IMR-90 (cell line): ENCODE data around the gene IL13RA1. TPM values are rescaled to one million over a fixed set of nuclear protein-coding genes. Genes with fewer than 3 reads are reported as not detected.

Source experiments
- ATAC-seq: fragments of 200-7000 bp; cut with Tn5 transposase; 2 replicates; pipeline ENCODE4 v1.9.1; 2020; ENCODE audit warnings: low read depth, mild to moderate bottlenecking, moderate library complexity
- BruUV-seq: library from RNA; stranded (reverse); fragments of 400-500 nt; replicated peaks from 2 replicates; lab custom pipeline; 2021; lab: Mats Ljungman, UMichigan
- CTCF ChIA-PET: fragments of 300-600 bp; formaldehyde crosslinking; extraction: SDS; loops from one replicate; lab custom pipeline; 2021; ENCODE audit warnings: antibody characterized with exemption; lab: Yijun Ruan, JAX
- POLR2A ChIA-PET: fragments of 300-600 bp; sonication (Branson Sonifier 250); formaldehyde crosslinking; loops from one replicate; lab custom pipeline; 2022; ENCODE audit warnings: antibody characterized with exemption; ENCODE audit not compliant: unreplicated experiment; lab: Charles Lee
- DNase-seq: peaks from one replicate; pipeline ENCODE4 v3.0.0; 2013
- H2AFZ ChIP-seq: replicated peaks from 2 replicates; pipeline ENCODE3; 2013; ENCODE audit warnings: low read length, mild to moderate bottlenecking; ENCODE audit not compliant: poor library complexity
- H2AK5ac ChIP-seq: 2 replicates; pipeline ENCODE4 v1.6.1; 2013; ENCODE audit warnings: low read depth, low read length, inconsistent platforms
- H2AK9ac ChIP-seq: replicated peaks from 2 replicates; pipeline ENCODE3; 2013; ENCODE audit warnings: mild to moderate bottlenecking, low read depth, low read length, moderate library complexity; ENCODE audit not compliant: poor library complexity
- H2BK120ac ChIP-seq: 2 replicates; pipeline ENCODE4 v1.6.1; 2013; ENCODE audit warnings: low read depth, low read length, inconsistent platforms
- H2BK15ac ChIP-seq: 3 replicates; pipeline ENCODE4 v1.6.1; 2013; ENCODE audit warnings: low read depth, low read length, inconsistent platforms
- H2BK20ac ChIP-seq: 2 replicates; pipeline ENCODE4 v1.6.1; 2013; ENCODE audit warnings: low read depth, mild to moderate bottlenecking, inconsistent platforms, low read length, moderate library complexity
- H2BK5ac ChIP-seq: 2 replicates; pipeline ENCODE4 v1.6.1; 2013; ENCODE audit warnings: mild to moderate bottlenecking, low read depth, low read length, inconsistent platforms; ENCODE audit not compliant: poor library complexity, severe bottlenecking
- H3K14ac ChIP-seq: replicated peaks from 2 replicates; pipeline ENCODE4 v1.6.1; 2013; ENCODE audit warnings: low read depth, low read length, inconsistent platforms
- H3K18ac ChIP-seq: 2 replicates; pipeline ENCODE4 v1.6.1; 2013; ENCODE audit warnings: low read depth, low read length, control low read depth
- H3K23ac ChIP-seq: 2 replicates; pipeline ENCODE4 v1.6.1; 2013; ENCODE audit warnings: low read depth, low read length, inconsistent platforms
- H3K27ac ChIP-seq: 2 replicates; pipeline ENCODE4 v1.5.1; 2013; ENCODE audit warnings: mild to moderate bottlenecking, control low read depth, low read length; ENCODE audit not compliant: insufficient read depth
- H3K27me3 ChIP-seq: 2 replicates; pipeline ENCODE4 v1.6.1; 2013; ENCODE audit warnings: low read length; ENCODE audit not compliant: control insufficient read depth, insufficient read depth
- H3K36me3 ChIP-seq: 2 replicates; pipeline ENCODE4 v1.6.1; 2013; ENCODE audit warnings: low read length, mixed read lengths; ENCODE audit not compliant: control insufficient read depth, insufficient read depth
- H3K4ac ChIP-seq: 2 replicates; pipeline ENCODE4 v1.6.1; 2013; ENCODE audit warnings: low read depth, low read length, inconsistent platforms
- H3K4me1 ChIP-seq: 2 replicates; pipeline ENCODE4 v1.6.1; 2013; ENCODE audit warnings: low read length, mixed read lengths; ENCODE audit not compliant: control insufficient read depth, insufficient read depth
- H3K4me2 ChIP-seq: 2 replicates; pipeline ENCODE4 v1.6.1; 2013; ENCODE audit warnings: low read depth, mild to moderate bottlenecking, control low read depth, low read length, moderate library complexity
- H3K4me3 ChIP-seq: 2 replicates; pipeline ENCODE4 v1.5.1; 2013; ENCODE audit warnings: low read depth, mild to moderate bottlenecking, control low read depth, low read length, moderate library complexity; ENCODE audit not compliant: insufficient read depth
- H3K56ac ChIP-seq: 2 replicates; pipeline ENCODE4 v1.6.1; 2013; ENCODE audit warnings: low read length, inconsistent platforms; ENCODE audit not compliant: insufficient read depth; ENCODE audit errors: extremely low read depth
- H3K79me1 ChIP-seq, 2 experiments: 2 replicates each; pipeline ENCODE4 v1.6.1; 2013; ENCODE audit warnings: low read length in 2 of 2, inconsistent platforms in 1 of 2, low read depth in 1 of 2
- H3K9ac ChIP-seq: 2 replicates; pipeline ENCODE4 v1.6.1; 2013; ENCODE audit warnings: low read depth, low read length, control low read depth
- H3K9me1 ChIP-seq: 2 replicates; pipeline ENCODE4 v1.6.1; 2013; ENCODE audit warnings: low read length, inconsistent platforms; ENCODE audit not compliant: insufficient read depth
- H3K9me3 ChIP-seq: 2 replicates; pipeline ENCODE4 v1.6.1; 2013; ENCODE audit warnings: low read length; ENCODE audit not compliant: control insufficient read depth, insufficient read depth
- H4K20me1 ChIP-seq: 2 replicates; pipeline ENCODE4 v1.6.1; 2013; ENCODE audit warnings: low read length, inconsistent platforms; ENCODE audit not compliant: insufficient read depth
- H4K5ac ChIP-seq: 2 replicates; pipeline ENCODE4 v1.6.1; 2013; ENCODE audit warnings: mild to moderate bottlenecking, low read depth, low read length, control low read depth
- H4K8ac ChIP-seq, 2 experiments: 2 replicates each; pipeline ENCODE4 v1.6.1; 2013; ENCODE audit warnings: low read depth in 2 of 2, low read length in 2 of 2, control low read depth in 1 of 2, inconsistent platforms in 1 of 2
- H4K91ac ChIP-seq: 2 replicates; pipeline ENCODE4 v1.6.1; 2013; ENCODE audit warnings: low read depth, low read length, inconsistent platforms; ENCODE audit not compliant: insufficient read depth
- BHLHE40 ChIP-seq: fragments of 150-350 bp; IDR thresholded peaks from 2 replicates; pipeline ENCODE4 v1.6.1; 2016; ENCODE audit warnings: mild to moderate bottlenecking, low read depth, low read length
- CEBPB ChIP-seq: IDR thresholded peaks from 2 replicates; pipeline ENCODE4 v1.6.1; 2012; ENCODE audit warnings: low read depth, low read length, improper control_type of control experiment
- CHD1 ChIP-seq: IDR thresholded peaks from 2 replicates; pipeline ENCODE4 v1.6.1; 2012; ENCODE audit warnings: low read depth, low read length, improper control_type of control experiment
- CTCF ChIP-seq: conservative IDR thresholded peaks from 2 replicates; pipeline ENCODE4 v1.5.1; 2012; ENCODE audit warnings: mild to moderate bottlenecking, low read depth, low read length, improper control_type of control experiment
- ELK1 ChIP-seq: fragments of 150-350 bp; IDR thresholded peaks from 2 replicates; pipeline ENCODE4 v1.6.1; 2016; ENCODE audit warnings: low read depth, mild to moderate bottlenecking, low read length, moderate library complexity, borderline replicate concordance
- FOS ChIP-seq: fragments of 150-350 bp; IDR thresholded peaks from 2 replicates; pipeline ENCODE4 v1.6.1; 2016; ENCODE audit warnings: low read depth, low read length
- MAFK ChIP-seq: IDR thresholded peaks from 2 replicates; pipeline ENCODE4 v1.6.1; 2012; ENCODE audit warnings: low read depth, low read length, improper control_type of control experiment
- MAZ ChIP-seq: IDR thresholded peaks from 2 replicates; pipeline ENCODE4 v1.6.1; 2012; ENCODE audit warnings: low read depth, mild to moderate bottlenecking, low read length, improper control_type of control experiment, moderate library complexity, borderline replicate concordance
- MXI1 ChIP-seq: IDR thresholded peaks from 2 replicates; pipeline ENCODE4 v1.6.1; 2012; ENCODE audit warnings: low read depth, mild to moderate bottlenecking, low read length, moderate library complexity, borderline replicate concordance
- NFE2L2 ChIP-seq: fragments of 150-350 bp; IDR thresholded peaks from 2 replicates; pipeline ENCODE4 v1.6.1; 2016; ENCODE audit warnings: low read depth, mild to moderate bottlenecking, low read length
- POLR2A ChIP-seq: IDR thresholded peaks from 2 replicates; pipeline ENCODE4 v1.6.1; 2012; ENCODE audit warnings: mild to moderate bottlenecking, low read depth, low read length
- RAD21 ChIP-seq: IDR thresholded peaks from 2 replicates; pipeline ENCODE4 v1.6.1; 2012; ENCODE audit warnings: low read length, improper control_type of control experiment
- RCOR1 ChIP-seq: IDR thresholded peaks from 2 replicates; pipeline ENCODE4 v1.6.1; 2012; ENCODE audit warnings: mild to moderate bottlenecking, low read length, improper control_type of control experiment; ENCODE audit not compliant: insufficient replicate concordance
- RFX5 ChIP-seq: IDR thresholded peaks from 2 replicates; pipeline ENCODE4 v1.8.0; 2012; ENCODE audit warnings: low read depth, mild to moderate bottlenecking, low read length, moderate library complexity
- SMC3 ChIP-seq: fragments of 150-350 bp; IDR thresholded peaks from 2 replicates; pipeline ENCODE4 v1.6.1; 2016; ENCODE audit warnings: low read depth, mild to moderate bottlenecking, antibody characterized with exemption, low read length, moderate library complexity
- dilution Hi-C: fragments of 300-500 bp; cut with HindIII; formaldehyde crosslinking; loops from one replicate; pipeline ENCODE4 v1.14.3; 2018; ENCODE audit warnings: low sequenced_read_pairs; ENCODE audit not compliant: unreplicated experiment
- in situ Hi-C: fragments of 300-500 bp; cut with MboI; formaldehyde crosslinking; loops from 3 replicates; pipeline ENCODE4 v1.14.3; 2019; ENCODE audit warnings: low sequenced_read_pairs, inconsistent platforms, mixed read lengths
- intact Hi-C: fragments of 100-400 bp; cut with micrococcal nuclease; formaldehyde crosslinking; loops from 2 replicates; pipeline ENCODE4 v1.10.0; 2022
- polyA plus RNA-seq, 3 experiments: library from polyadenylated mRNA; depleted of rRNA; stranded (reverse); fragments of >200 nt; gene quantifications; 2 replicates each; pipeline ENCODE4 v1.2.3, GENCODE V29; 2012; ENCODE audit warnings: low replicate concordance in 1 of 3
- total RNA-seq: library from RNA; depleted of rRNA; stranded (reverse); fragments of >200 nt; gene quantifications from 2 replicates; pipeline ENCODE4 v1.2.3, GENCODE V29; 2012
- TF ChIP-seq, protein P1 (sequence below): fragments of 150-350 bp; IDR thresholded peaks from 2 replicates; pipeline ENCODE4 v1.6.1; 2017; ENCODE audit warnings: mild to moderate bottlenecking, antibody characterized with exemption, low read length, low read depth

Gene IL13RA1
- total and polyA plus RNA-seq, 2 of the 4 experiments (the other 2 are of a cell fraction) = 24.2 to 31.7 TPM

GRCh38 chrX:118739577-118739976, 12.2 kb downstream of the IL13RA1 start:
- no peak overlapping the region for H3K23ac ChIP-seq
- H3K4me1 ChIP-seq = no peaks in the 10 kb centered on the region
- peaks cover 4 to 8% of the 10 kb centered on the region in 2 experiments; a peak in 3 of 4 replicates for H3K79me1 ChIP-seq
- H2BK5ac ChIP-seq = no peak overlapping the region
- in situ Hi-C loops (no loop called here), dilution Hi-C loops (no loop called here), intact Hi-C loops (no loop called here)
- POLR2A ChIA-PET = no interaction called here
- H3K36me3 ChIP-seq = no peaks in the 10 kb centered on the region
- no peaks in the 10 kb centered on the region for H3K27me3 ChIP-seq
- no peak overlapping the region for H4K5ac ChIP-seq
- DNase-seq (no peak), ATAC-seq (no peak)
- TF ChIP-seq SMC3 (no peak), NFE2L2 (no peak), RFX5 (no peak), POLR2A (no peak), FOS (no peak), MXI1 (no peak), ELK1 (no peak), CEBPB (no peak), MAZ (no peak), MAFK (no peak), BHLHE40 (no peak), RAD21 (no peak), CTCF (no peak), CHD1 (no peak), RCOR1 (no peak)
- TF ChIP-seq, protein P1, sequence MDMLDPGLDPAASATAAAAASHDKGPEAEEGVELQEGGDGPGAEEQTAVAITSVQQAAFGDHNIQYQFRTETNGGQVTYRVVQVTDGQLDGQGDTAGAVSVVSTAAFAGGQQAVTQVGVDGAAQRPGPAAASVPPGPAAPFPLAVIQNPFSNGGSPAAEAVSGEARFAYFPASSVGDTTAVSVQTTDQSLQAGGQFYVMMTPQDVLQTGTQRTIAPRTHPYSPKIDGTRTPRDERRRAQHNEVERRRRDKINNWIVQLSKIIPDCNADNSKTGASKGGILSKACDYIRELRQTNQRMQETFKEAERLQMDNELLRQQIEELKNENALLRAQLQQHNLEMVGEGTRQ = no peak
- no peaks in the 10 kb centered on the region for H3K9me1 ChIP-seq
- no peak overlapping the region for H2AFZ ChIP-seq
- CTCF ChIA-PET = no interaction called here
- no peak overlapping the region for H2BK20ac ChIP-seq
- H3K18ac ChIP-seq = no peak overlapping the region
- no peaks in the 10 kb centered on the region for H3K9me3 ChIP-seq
- no peak overlapping the region for H2AK5ac ChIP-seq
- H3K56ac ChIP-seq = no peak overlapping the region
- no peaks in the 10 kb centered on the region; the same call in 1 of the 2 replicates for H4K20me1 ChIP-seq
- H3K4me2 ChIP-seq = no peak overlapping the region
- H3K4me3 ChIP-seq = no peak overlapping the region
- BruUV-seq = no TSS peak
- no peak overlapping the region for H3K9ac ChIP-seq
- H2BK120ac ChIP-seq = no peak overlapping the region
- no peak overlapping the region for H2AK9ac ChIP-seq
- no peak overlapping the region for H2BK15ac ChIP-seq
- no peak overlapping the region for H3K4ac ChIP-seq
- H3K27ac ChIP-seq = no peak overlapping the region
- H4K8ac ChIP-seq = no peak overlapping the region
- no peak overlapping the region for H4K91ac ChIP-seq
- no peak overlapping the region for H3K14ac ChIP-seq
